ENCODE data around the gene IRS1. TPM values are rescaled to one million over a fixed set of nuclear protein-coding genes. Genes with fewer than 3 reads are reported as not detected.
A peak's percentile ranks its signal among the peaks of the same experiment; 100 is the strongest.

IRS1 gene
- total RNA-seq, 1 experiment from 2014 or later: 15.0 TPM

DNA sequence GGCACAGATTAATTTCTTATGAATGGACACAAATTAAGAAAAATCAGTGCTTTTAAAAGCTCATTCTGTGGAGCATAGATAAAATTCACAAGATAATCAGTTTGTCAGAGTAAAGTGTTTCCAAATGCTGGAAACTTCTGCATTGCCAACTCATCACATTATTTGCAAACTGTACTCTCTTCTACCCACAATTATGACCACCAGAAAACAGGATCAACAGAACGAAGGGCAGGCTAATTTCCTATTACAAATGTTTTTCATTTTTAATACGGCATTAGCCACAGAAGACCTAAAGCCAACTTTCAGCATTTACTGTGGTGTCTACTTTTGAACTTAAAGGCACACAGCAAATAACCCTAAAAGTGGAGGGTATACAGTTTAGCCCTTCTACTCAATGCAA lies 6.0 kb downstream of the IRS1 start:
- H2AFZ ChIP-seq (ENCODE audit: low read length): no peak overlapping the region
- no peak overlapping the region for H4K5ac ChIP-seq (ENCODE audit: insufficient read length, low read depth, low read length)
- no peak overlapping the region for H2BK120ac ChIP-seq (ENCODE audit: low read depth, low read length, poor library complexity, severe bottlenecking)
- H4K91ac ChIP-seq (ENCODE audit: insufficient read length, low read depth, low read length): no peak overlapping the region
- peaks cover 1% of the 10 kb centered on the region; the same call in 1 of the 2 replicates for H3K27me3 Mint-ChIP-seq (ENCODE audit: low read depth)
- H3K27me3 ChIP-seq (ENCODE audit: insufficient read depth, low read length): no peaks in the 10 kb centered on the region
- no peak overlapping the region for H2BK5ac ChIP-seq (ENCODE audit: insufficient read length, low read length)
- H4K8ac ChIP-seq (replicated peaks; ENCODE audit: insufficient read length, low read depth, low read length): no peak overlapping the region
- no peak overlapping the region for H3K18ac ChIP-seq (ENCODE audit: insufficient read length, low read depth, low read length)
- H3K79me2 ChIP-seq (ENCODE audit: insufficient read depth, low read length): peaks cover 10% of the 10 kb centered on the region; the same call in 1 of the 2 replicates
- no peak overlapping the region for H2BK15ac ChIP-seq (ENCODE audit: low read depth, low read length)
- no peaks in the 10 kb centered on the region for H3K9me3 ChIP-seq (ENCODE audit: control insufficient read depth, low read depth, low read length)
- no CpG with 5 or more reads among the region's 2 CpGs for WGBS (ENCODE audit: extremely low coverage, insufficient read length, low lambda C conversion rate)
- H2BK20ac ChIP-seq (ENCODE audit: low read depth, low read length, poor library complexity, severe bottlenecking): no peak overlapping the region
- H3K27ac ChIP-seq (ENCODE audit: insufficient read length, low read depth, low read length): no peak overlapping the region
- peaks cover 2% of the 10 kb centered on the region; the same call in 1 of the 2 replicates for H3K4me1 ChIP-seq (ENCODE audit: insufficient read depth, low read length)
- H3K27ac Mint-ChIP-seq: 0 out of 7 replicates have a peak overlapping the region, but pooled peaks of 1 of the 3 experiments have one; percentile 25
- no peak overlapping the region for H3T11ph ChIP-seq (ENCODE audit: low read length)
- TF ChIP-seq, protein P1, sequence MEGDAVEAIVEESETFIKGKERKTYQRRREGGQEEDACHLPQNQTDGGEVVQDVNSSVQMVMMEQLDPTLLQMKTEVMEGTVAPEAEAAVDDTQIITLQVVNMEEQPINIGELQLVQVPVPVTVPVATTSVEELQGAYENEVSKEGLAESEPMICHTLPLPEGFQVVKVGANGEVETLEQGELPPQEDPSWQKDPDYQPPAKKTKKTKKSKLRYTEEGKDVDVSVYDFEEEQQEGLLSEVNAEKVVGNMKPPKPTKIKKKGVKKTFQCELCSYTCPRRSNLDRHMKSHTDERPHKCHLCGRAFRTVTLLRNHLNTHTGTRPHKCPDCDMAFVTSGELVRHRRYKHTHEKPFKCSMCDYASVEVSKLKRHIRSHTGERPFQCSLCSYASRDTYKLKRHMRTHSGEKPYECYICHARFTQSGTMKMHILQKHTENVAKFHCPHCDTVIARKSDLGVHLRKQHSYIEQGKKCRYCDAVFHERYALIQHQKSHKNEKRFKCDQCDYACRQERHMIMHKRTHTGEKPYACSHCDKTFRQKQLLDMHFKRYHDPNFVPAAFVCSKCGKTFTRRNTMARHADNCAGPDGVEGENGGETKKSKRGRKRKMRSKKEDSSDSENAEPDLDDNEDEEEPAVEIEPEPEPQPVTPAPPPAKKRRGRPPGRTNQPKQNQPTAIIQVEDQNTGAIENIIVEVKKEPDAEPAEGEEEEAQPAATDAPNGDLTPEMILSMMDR (conservative IDR thresholded peaks at IDR 0.05): no peak
- peaks cover 23 to 36% (median 34%) of the 10 kb centered on the region in 3 experiments for H3K36me3 Mint-ChIP-seq (ENCODE audit: insufficient read depth in 1 of 3, low read depth in 3 of 3)
- H3K4me3 Mint-ChIP-seq: peak overlapping the region; percentile 9 to 72; a peak in 4 of 5 replicates
- H3K79me1 ChIP-seq (ENCODE audit: insufficient read depth, low read depth, low read length, poor library complexity, severe bottlenecking): peaks cover 5% of the 10 kb centered on the region
- H3K56ac ChIP-seq (ENCODE audit: insufficient read length, low read depth, low read length): no peak overlapping the region
- H3K9ac ChIP-seq (ENCODE audit: extremely low read depth, insufficient read length, low read length): no peak overlapping the region
- DNase-seq: no peak
- H3K4me1 Mint-ChIP-seq: peaks cover 39 to 56% of the 10 kb centered on the region in 2 experiments
- no peak overlapping the region for H2AK5ac ChIP-seq (ENCODE audit: insufficient read length, low read length)
- H3K14ac ChIP-seq (ENCODE audit: insufficient read depth, low read length): no peak overlapping the region
- H3K23ac ChIP-seq (ENCODE audit: insufficient read length, low read depth, low read length): no peak overlapping the region
- H4K20me1 ChIP-seq (ENCODE audit: control insufficient read depth, insufficient read depth, insufficient read length): no peaks in the 10 kb centered on the region
- no peak overlapping the region for H2BK12ac ChIP-seq (ENCODE audit: insufficient read length, low read depth, low read length)
- peaks cover 15% of the 10 kb centered on the region for H3K23me2 ChIP-seq (ENCODE audit: insufficient read length, low read depth, low read length, poor library complexity, severe bottlenecking)
- no peak overlapping the region for H3K4ac ChIP-seq (ENCODE audit: low read depth, low read length)
- H3K4me2 ChIP-seq (ENCODE audit: insufficient read depth, insufficient read length, low read length): no peak overlapping the region
- H3K9me3 Mint-ChIP-seq: peaks cover 0 to 4% of the 10 kb centered on the region in 2 experiments; a peak in 3 of 5 replicates

Data from H9 (cell line).